IPS-15b (cell line): ENCODE measurements around the gene BCO1.

Source experiments
- H3K27me3 ChIP-seq: one replicate; pipeline ENCODE4 v1.6.1; 2013; ENCODE audit warnings: low read length; ENCODE audit not compliant: control insufficient read depth, insufficient read depth
- H3K36me3 ChIP-seq: one replicate; pipeline ENCODE4 v1.6.1; 2013; ENCODE audit warnings: low read length; ENCODE audit not compliant: control insufficient read depth, insufficient read depth
- H3K4me1 ChIP-seq: one replicate; pipeline ENCODE4 v1.6.1; 2013; ENCODE audit warnings: mild to moderate bottlenecking, low read length; ENCODE audit not compliant: control insufficient read depth, insufficient read depth
- H3K4me3 ChIP-seq: one replicate; pipeline ENCODE4 v1.5.1; 2013; ENCODE audit warnings: low read depth, low read length
- H3K9ac ChIP-seq: one replicate; pipeline ENCODE4 v1.6.1; 2013; ENCODE audit warnings: low read depth, mild to moderate bottlenecking, low read length
- H3K9me3 ChIP-seq: one replicate; pipeline ENCODE4 v1.6.1; 2013; ENCODE audit warnings: mild to moderate bottlenecking, low read length; ENCODE audit not compliant: control insufficient read depth, insufficient read depth

Gene BCO1

DNA sequence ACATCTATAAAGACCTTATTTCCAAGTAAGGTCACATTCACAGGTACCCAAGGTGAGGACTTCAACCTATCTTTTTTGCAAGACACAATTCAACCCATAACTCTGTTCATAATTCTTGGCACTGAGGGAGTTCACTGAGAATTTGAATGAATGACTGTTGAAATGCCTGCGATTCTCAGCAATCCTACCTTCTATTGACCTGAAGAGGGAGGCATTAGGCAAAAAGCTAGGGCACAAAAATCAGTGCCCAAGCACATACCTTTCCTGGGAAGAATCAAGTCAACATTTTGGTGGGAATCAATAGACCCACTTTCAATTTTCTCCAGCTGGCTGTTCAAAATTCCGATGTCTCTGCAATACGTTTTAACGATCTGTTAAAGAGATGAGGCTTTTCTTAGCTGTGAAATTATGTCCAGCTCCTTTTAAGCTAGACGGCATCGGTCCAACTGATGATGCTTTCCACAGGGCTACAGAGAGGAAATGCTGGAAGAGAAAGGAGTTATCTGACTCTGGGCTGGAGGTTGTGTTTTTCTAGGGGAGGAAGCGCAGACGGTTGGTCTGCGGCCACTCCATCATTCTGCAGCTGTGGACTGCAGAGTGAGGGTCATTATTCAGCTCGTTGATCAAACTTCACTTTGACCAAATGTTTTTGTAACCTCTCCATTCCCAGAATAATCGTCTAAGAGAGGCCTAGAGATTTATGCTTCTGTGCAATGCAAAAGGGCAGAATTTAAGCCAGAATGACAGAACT is 25.2 kb downstream of the BCO1 start:
- Histone ChIP-seq H3K36me3 (no peaks in the 10 kb centered on the region), H3K4me3 (no peak overlapping the region), H3K4me1 (no peaks in the 10 kb centered on the region), H3K27me3 (no peaks in the 10 kb centered on the region), H3K9ac (no peak overlapping the region), H3K9me3 (no peaks in the 10 kb centered on the region)

- Histone ChIP-seq H3K9me3 (no peaks in the 10 kb centered on the region), H3K4me3 (no peak overlapping the region), H3K36me3 (no peaks in the 10 kb centered on the region), H3K4me1 (no peaks in the 10 kb centered on the region), H3K9ac (no peak overlapping the region), H3K27me3 (no peaks in the 10 kb centered on the region)
These were observed 25.9 kb downstream of the BCO1 start for GRCh38 chr16:81264386-81264785.

DNA sequence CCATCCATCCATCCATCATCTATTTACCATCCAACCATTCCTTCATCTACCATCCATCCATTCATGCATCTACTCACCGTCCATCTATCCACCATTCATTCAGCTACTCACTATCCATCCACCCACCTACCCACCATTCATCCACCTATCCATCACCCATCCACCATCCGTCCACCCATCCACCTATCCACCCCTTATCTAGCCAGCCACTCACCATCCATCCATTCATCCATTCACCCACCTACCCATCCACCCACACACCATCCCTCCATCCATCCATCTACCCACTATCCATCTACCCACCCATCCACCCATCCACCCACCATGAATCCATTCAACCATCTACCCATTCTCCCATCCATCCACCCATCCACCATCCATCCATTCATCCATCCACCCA is 26.6 kb downstream of the BCO1 start:
- Histone ChIP-seq H3K9me3 (no peaks in the 10 kb centered on the region), H3K27me3 (no peaks in the 10 kb centered on the region), H3K9ac (no peak overlapping the region), H3K36me3 (no peaks in the 10 kb centered on the region), H3K4me3 (no peak overlapping the region), H3K4me1 (no peaks in the 10 kb centered on the region)

- Histone ChIP-seq H3K9me3 (no peaks in the 10 kb centered on the region), H3K4me3 (no peak overlapping the region), H3K36me3 (no peaks in the 10 kb centered on the region), H3K4me1 (no peaks in the 10 kb centered on the region), H3K9ac (no peak overlapping the region), H3K27me3 (no peaks in the 10 kb centered on the region)
These were observed 27.4 kb downstream of the BCO1 start for GRCh38 chr16:81265658-81266451.

GRCh38 chr16:81266680-81267095 is 28.2 kb downstream of the BCO1 start:
- H3K36me3 ChIP-seq = no peaks in the 10 kb centered on the region
- no peaks in the 10 kb centered on the region for H3K27me3 ChIP-seq
- H3K4me1 ChIP-seq = no peaks in the 10 kb centered on the region
- no peak overlapping the region for H3K9ac ChIP-seq
- no peaks in the 10 kb centered on the region for H3K9me3 ChIP-seq
- no peak overlapping the region for H3K4me3 ChIP-seq

DNA sequence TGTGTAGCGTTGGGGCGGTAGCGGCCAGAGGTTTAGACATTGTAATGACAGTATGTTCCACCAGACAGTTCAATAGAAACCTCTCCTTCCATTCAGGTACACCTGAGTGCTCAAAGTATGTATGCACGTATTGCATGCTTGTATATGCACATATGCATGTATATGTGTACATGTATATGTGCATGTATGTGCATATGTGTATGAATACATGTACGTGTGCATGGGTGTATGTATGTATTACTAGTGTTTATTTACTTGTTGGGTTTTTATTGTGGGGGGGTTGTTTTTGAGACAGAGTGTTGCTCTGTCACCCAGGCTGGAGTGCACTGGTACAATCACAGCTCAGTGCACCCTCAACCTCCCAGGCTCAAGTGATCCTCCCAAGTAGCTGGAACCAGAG is 30.0 kb downstream of the BCO1 start:
- Histone ChIP-seq H3K9me3 (no peaks in the 10 kb centered on the region), H3K4me3 (no peak overlapping the region), H3K4me1 (no peaks in the 10 kb centered on the region), H3K36me3 (no peaks in the 10 kb centered on the region), H3K9ac (no peak overlapping the region), H3K27me3 (no peaks in the 10 kb centered on the region)

DNA sequence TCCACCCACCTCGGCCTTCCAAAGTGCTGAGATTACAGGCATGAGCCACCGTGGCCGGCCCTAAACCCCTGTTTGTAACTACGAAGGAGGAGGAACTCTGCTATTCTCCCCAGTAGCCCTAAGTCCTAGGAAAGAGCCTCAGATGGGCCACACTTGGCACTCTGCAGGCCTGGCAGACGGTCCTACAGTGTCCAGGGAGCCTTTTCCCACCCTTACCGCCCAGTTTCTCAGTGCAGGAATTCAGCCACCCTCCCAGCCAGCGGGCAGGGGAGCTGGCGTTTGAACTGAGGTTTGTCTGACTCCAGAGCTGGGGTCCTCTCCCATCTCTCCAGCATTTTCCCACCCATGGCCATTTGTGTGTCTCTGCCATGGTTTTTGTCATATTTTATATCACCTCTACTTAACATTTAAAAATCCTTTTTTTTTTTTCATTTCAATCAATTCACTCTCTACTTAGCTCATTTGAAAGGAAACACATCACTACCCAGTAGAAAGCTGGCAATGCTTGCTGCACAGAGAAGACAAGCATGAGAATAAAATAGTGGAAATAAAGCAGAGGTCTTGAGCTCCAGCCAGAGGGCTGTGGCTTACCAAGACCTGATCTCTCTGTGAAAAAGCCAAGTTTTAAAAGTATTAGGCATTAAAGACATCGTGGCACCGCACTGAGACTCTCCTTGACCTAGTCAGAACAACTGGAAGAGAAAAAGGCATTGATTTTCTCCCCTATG is 34.9 kb downstream of the BCO1 start:
- Histone ChIP-seq H3K9me3 (no peaks in the 10 kb centered on the region), H3K4me1 (no peaks in the 10 kb centered on the region), H3K36me3 (no peaks in the 10 kb centered on the region), H3K4me3 (no peak overlapping the region), H3K27me3 (no peaks in the 10 kb centered on the region), H3K9ac (no peak overlapping the region)

GRCh38 chr16:81275064-81275532 is 36.6 kb downstream of the BCO1 start:
- H3K27me3 ChIP-seq = no peaks in the 10 kb centered on the region
- no peak overlapping the region for H3K9ac ChIP-seq
- no peak overlapping the region for H3K4me3 ChIP-seq
- no peaks in the 10 kb centered on the region for H3K36me3 ChIP-seq
- no peaks in the 10 kb centered on the region for H3K9me3 ChIP-seq
- no peaks in the 10 kb centered on the region for H3K4me1 ChIP-seq

GRCh38 chr16:81275795-81276194 is 37.3 kb downstream of the BCO1 start:
- Histone ChIP-seq H3K27me3 (no peaks in the 10 kb centered on the region), H3K9ac (no peak overlapping the region), H3K4me3 (no peak overlapping the region), H3K9me3 (no peaks in the 10 kb centered on the region), H3K36me3 (no peaks in the 10 kb centered on the region), H3K4me1 (no peaks in the 10 kb centered on the region)

GRCh38 chr16:81276323-81276722 is 37.8 kb downstream of the BCO1 start:
- H3K9me3 ChIP-seq = no peaks in the 10 kb centered on the region
- no peak overlapping the region for H3K9ac ChIP-seq
- H3K4me3 ChIP-seq = no peak overlapping the region
- H3K4me1 ChIP-seq = no peaks in the 10 kb centered on the region
- H3K36me3 ChIP-seq = no peaks in the 10 kb centered on the region
- H3K27me3 ChIP-seq = no peaks in the 10 kb centered on the region

- Histone ChIP-seq H3K27me3 (no peaks in the 10 kb centered on the region), H3K4me3 (no peak overlapping the region), H3K9ac (no peak overlapping the region), H3K9me3 (no peaks in the 10 kb centered on the region), H3K4me1 (no peaks in the 10 kb centered on the region), H3K36me3 (no peaks in the 10 kb centered on the region)
These were observed 39.1 kb downstream of the BCO1 start for GRCh38 chr16:81277541-81278080.
